Amniotic stem cell (primary cell): ENCODE data around the gene KANK4.

Experiments
- DNase-seq: peaks from one replicate; lab custom pipeline; 2025; lab: John Stamatoyannopoulos, UW

Gene KANK4

DNA sequence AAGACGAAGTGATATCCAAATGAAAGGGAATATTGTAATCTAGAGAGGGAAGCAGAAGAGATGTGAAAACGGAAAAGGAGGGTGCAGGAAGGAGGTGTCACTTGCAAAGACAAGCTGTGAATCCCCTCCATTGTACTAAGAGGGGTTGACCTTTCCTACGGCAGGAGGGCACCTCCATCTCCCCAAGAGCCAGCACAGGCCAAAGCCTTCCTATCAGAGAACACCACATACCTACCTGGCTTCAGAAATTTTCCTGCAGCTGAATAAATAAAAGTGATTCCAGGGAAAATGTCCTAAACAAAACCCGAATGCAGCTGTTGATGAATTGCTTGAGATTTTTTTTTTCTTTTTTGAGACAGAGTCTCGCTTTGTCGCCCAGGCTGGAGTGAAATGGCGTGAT is 14.3 kb downstream of the KANK4 start:
- no peak for DNase-seq

DNA sequence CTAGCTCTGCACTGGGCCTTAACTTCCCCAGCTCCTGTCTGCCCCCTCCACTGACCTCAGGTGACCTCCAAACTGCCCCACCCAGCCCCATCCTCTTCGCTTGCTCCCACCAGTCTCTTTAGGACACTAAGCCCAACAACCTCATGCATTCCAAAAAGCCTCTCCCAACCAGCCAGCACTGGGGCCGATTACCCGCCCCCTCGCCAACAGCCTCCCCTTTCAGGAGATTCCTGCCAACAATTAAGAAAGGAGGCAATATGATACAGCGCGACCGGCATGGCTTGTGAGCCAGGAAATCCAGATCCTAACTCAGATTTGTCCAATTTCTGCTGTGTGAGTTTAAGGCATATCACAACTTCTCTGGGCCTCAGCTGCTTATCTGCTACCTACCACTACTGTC is 14.7 kb downstream of the KANK4 start:
- DNase-seq, result no peak

DNA sequence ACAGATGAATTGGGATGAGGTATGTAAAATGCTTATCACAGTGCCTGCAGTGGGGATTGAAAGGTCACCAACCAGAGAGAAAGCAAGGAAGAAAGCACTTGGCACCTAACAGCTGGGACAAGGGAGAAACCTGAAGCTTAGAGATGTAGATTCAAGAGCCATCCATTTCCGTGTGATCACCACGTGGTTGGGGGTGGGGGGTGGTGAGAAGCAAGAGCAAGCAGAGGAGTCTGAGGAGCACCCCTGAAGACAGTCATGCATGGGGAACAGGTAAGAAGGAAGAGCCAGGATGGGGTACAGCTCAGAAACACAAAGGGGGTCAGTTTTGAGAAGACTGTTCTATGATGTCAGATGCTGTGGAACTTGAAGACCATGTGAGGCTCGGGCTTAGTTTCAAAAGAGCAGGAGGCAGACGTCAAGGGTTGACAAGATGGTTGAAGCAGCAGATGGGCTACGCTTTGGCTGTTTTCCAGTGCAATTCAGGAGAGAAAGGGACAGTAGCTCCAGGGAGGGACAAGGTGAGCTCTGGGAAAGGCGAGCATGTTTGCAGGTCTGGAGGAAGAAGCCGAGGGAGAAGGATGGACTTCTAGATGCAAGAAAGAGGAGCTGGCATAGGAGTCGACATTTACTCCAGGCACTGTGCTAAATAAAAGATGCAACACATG is 17.4 kb downstream of the KANK4 start:
- DNase-seq, result no peak

GRCh38 chr1:62299426-62300200 is 19.6 kb downstream of the KANK4 start:
- DNase-seq, result no peak

DNA sequence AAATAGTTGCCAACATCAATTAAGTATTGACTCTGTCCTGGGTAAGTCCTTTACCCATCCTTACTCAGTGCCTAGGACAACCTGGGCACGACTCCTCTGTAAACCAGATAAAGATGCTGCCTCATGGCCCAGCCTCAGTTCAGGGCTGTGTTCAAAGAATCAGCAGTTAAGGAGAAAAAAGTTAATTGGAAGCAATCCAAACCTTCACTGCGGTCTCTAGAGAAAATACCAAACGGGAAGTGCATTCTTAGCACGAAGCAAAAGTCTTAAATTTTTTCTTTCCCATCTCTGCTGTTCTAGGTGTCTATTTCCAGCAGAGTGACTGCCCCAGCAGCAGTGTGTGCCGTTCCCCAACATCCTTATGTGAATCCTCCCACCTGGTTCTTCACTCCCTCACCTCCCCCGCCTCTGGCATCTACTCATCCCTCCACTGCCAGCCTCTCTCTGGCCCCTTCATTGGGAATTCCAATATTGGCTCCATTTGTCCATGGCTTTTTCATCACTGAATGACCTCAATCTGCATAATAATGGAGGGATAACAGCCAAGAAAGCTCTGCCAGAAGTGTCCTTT is 23.2 kb downstream of the KANK4 start:
- DNase-seq, result peak; percentile 56

DNA sequence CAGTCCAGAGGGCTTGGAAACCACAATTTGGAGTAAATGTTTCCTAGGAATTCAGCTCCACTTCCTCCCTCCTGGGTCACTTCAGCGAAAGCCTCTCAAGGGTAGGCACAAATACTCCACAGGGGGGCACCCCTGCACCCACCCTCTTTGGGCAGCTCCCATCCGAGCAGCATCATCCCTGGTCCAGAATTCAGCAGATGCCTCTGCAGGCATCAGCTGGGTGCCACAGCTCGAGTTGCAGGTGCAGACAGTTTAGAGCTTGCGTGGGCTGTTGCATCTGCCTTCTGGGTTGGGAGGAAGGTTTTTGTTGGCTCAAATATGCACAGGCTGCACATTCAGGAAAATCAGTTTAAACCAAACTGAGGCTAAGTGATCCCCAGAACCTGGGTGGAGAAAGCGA is 25.0 kb downstream of the KANK4 start:
- DNase-seq, result no peak

DNA sequence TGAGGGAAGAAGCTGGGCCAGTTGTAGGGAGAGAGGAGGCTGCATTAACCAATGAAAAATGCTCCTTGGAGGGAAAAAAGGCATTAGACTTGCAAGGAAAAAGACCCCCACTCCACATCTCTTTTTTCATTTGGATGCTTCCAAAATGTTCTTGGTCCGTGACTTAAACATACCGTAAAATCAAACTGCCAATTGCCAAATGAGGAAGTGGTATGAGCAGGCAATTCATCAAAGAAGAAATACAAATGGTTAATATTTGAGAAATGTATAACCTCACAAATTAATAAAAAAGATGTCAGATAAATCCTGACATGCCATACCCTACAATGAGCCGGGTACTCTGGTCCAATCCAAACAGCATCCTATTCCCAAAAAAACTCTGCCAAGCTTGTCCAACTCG is 30.6 kb downstream of the KANK4 start:
- no peak for DNase-seq

DNA sequence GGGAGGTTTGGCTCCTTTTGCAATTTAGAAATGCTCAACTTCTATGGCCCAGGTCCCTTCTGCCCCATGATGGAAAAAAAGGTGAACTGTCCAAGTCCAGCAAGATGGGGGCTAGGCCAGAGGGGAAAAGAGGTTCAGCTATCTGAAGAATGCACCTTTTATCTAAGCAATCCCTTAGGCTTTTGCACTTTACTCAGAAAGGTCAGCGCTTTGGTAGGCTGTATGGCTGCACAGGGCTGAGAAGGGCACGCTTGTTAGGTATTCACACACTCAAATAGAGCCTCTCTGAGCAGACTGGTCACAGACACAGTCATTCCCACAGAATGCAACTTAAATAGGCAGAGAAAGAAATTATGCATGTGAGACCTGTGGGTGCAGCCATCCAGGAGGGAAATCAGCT is 31.0 kb downstream of the KANK4 start:
- DNase-seq, result no peak

- no peak for DNase-seq
Observed at GRCh38 chr1:62286786-62287224, 32.4 kb downstream of the KANK4 start.

GRCh38 chr1:62285984-62286785 is 33.0 kb downstream of the KANK4 start:
- no peak for DNase-seq

- no peak for DNase-seq
Observed at GRCh38 chr1:62285440-62285839, 33.8 kb downstream of the KANK4 start.

GRCh38 chr1:62283986-62284385 is 35.2 kb downstream of the KANK4 start:
- DNase-seq, result no peak

DNA sequence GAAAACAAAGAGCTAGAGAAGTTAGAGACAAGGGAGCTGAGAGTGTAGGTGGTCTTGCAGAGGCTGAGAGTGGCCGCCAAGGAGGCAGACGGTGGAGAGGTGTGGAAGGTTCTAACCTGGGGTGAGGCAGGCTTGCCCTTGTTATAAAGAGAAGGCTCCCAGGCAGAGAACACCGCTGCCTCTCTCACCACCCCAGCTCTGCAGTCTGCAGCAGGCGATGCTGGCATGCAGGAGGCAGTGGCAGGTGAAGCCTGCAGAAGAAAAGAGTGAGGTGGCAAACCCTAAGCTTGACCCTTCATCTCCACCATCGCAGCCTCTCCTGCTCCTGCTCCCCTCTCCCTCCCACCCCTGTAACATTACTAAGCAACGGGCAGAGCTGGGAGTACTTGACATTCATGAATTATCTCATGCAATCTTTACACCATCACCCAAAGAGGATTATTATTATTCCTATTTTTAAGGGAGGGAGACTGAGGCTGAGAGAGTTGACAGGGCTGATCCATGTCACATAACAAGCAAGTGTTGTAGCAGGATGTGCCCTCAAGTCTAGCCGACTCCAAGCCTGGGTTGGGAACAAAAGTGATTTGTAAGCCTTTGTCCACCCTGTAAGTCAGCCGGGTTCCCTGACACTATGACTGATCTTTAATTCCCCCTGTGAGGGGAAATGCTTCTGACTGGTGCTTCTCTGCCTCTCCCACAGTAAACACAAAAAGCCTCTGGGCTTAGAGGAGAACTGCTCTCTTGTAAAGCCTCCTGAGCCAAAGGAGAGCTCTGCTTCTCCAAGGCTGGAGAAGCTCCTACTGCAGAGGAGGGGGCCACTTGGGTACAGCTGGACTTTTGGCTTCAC is 36.1 kb downstream of the KANK4 start:
- DNase-seq, result no peak

- DNase-seq, result no peak
Observed at GRCh38 chr1:62281922-62282555, 37.2 kb downstream of the KANK4 start.

GRCh38 chr1:62280960-62281465 is 38.2 kb downstream of the KANK4 start:
- no peak for DNase-seq

DNA sequence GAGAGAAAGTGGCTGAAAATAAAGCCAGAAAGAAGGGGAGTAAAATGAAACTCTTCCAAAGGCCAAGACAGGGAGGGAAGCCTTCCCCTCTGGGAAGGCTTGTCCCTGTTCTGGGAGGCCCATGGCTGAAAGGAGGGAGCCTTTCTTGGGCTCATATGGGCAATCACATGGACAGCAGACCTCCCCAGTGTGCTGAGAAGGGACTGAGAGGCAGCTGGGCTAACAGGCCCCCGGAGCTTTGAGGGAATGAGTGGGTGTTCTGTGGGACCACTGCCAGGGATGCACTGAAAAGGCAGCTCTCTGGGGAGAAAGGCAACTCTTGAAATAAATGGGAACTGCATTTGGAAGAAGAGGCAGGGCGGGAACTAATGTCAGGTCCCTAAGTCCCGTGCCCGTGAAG is 39.1 kb downstream of the KANK4 start:
- no peak for DNase-seq

GRCh38 chr1:62276791-62277190 is 42.4 kb downstream of the KANK4 start:
- no peak for DNase-seq

DNA sequence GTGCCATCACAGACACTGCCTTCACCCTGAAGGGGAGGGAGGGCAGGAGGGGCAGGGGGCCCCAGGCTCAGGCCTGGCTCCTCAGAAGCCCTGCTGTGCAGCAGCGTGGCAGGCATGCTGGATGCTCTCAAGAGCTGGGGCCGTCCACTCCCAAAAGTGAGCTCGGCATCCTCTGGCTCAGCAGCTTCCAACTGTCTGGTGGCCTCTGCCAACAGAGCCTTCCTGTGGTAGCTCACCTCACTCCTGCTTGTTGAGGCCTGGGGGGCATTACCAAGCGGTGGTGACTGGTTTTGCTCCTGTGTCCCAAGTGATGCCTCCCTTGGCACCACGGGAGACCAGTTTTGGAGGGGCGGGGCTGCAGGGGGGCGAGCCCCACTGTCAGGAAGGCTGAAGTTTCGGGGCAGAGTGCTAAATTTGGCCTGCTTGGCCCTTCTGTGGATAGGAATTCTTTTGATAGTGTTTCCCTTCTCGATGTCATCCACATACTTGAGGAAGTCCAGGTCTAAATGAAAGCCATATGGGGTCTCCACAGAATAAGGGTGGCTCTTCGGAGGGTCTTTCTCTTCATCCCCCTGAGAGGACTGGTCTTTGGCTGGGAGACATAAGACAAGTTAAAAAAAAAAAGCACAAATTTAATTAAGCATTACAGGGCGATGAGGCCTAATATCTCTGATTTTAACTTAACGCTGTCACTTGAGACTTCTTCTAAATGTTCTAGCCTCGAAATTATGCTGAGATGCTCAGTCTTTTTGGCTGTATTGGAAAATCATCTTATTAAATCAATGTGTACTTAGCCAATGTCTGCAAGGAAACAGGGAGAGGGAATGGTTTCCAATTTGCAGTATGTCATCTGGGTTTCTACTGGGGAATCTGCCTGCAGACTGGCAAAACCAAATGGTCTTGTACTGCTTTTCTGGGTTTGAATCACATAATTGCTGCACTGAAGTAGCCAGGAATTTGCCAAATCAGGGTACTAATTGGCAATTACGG is 44.4 kb downstream of the KANK4 start:
- DNase-seq, result no peak

- DNase-seq, result no peak
Observed at GRCh38 chr1:62273953-62274352, 45.3 kb downstream of the KANK4 start.
